ENCODE measurements around the gene PAPSS2. TPM values are rescaled to one million over a fixed set of nuclear protein-coding genes. Genes with fewer than 3 reads are reported as not detected.

Gene PAPSS2
- total RNA-seq, 1 donor from 2014 or later = 61.5 TPM

DNA sequence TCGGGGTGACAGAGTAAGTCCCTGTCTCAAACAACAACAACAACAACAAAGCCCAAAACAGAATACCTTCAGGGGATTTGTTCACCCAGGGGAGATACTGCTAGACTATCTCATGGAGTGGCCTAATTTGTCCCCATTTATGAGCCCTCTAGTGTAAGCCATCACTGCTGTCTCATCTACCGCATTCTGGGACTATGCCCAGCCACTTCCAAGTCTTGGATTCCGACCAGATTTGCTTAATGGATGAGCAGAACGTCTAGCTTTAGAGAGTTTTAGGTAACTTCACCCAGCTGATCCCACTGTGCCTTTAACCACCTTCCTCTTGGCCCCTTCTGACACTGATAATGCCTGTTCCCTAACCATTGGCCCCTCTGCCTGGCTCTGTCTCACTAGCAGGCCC, 47.1 kb downstream of the PAPSS2 start:
- Mint-ChIP-seq H3K9me3 (ENCODE audit: low read depth) (no peaks in the 10 kb centered on the region), H3K4me3 (ENCODE audit: unreplicated experiment) (no peak overlapping the region), H3K27ac (ENCODE audit: unreplicated experiment) (no peak overlapping the region), H3K36me3 (ENCODE audit: low read depth) (peaks cover 5% of the 10 kb centered on the region), H3K4me1 (ENCODE audit: low read depth) (no peaks in the 10 kb centered on the region), H3K27me3 (ENCODE audit: low read depth) (no peaks in the 10 kb centered on the region)
- DNase-seq (ENCODE audit: low spot score) = no peak
- TF ChIP-seq, protein P1, sequence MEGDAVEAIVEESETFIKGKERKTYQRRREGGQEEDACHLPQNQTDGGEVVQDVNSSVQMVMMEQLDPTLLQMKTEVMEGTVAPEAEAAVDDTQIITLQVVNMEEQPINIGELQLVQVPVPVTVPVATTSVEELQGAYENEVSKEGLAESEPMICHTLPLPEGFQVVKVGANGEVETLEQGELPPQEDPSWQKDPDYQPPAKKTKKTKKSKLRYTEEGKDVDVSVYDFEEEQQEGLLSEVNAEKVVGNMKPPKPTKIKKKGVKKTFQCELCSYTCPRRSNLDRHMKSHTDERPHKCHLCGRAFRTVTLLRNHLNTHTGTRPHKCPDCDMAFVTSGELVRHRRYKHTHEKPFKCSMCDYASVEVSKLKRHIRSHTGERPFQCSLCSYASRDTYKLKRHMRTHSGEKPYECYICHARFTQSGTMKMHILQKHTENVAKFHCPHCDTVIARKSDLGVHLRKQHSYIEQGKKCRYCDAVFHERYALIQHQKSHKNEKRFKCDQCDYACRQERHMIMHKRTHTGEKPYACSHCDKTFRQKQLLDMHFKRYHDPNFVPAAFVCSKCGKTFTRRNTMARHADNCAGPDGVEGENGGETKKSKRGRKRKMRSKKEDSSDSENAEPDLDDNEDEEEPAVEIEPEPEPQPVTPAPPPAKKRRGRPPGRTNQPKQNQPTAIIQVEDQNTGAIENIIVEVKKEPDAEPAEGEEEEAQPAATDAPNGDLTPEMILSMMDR (IDR thresholded peaks at IDR 0.05) = no peak

DNA sequence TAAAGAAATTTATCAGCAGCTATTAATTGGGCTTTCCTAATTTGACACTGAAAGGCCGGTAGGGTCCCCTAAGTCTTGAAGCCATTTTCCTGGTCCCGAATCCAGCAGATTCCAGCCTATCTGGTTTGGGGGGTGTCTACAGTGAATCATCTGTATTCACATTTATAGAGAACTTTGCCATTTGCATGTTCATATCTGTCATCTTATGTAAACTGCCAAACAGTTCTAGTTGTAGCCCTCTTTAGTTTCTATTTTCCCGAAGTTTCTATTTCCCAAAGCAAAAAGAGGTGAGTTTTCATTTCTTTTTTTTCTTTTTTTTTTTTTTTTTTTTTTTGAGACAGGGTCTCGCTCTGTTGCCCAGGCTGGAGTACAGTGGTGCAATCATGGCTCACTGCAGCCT, 47.6 kb downstream of the PAPSS2 start:
- no peaks in the 10 kb centered on the region for H3K4me1 Mint-ChIP-seq (ENCODE audit: low read depth)
- DNase-seq (ENCODE audit: low spot score) = no peak
- no peaks in the 10 kb centered on the region for H3K27me3 Mint-ChIP-seq (ENCODE audit: low read depth)
- H3K4me3 Mint-ChIP-seq (ENCODE audit: unreplicated experiment) = no peak overlapping the region
- TF ChIP-seq, protein P1 (IDR thresholded peaks at IDR 0.05) = no peak
- no peaks in the 10 kb centered on the region for H3K9me3 Mint-ChIP-seq (ENCODE audit: low read depth)
- H3K27ac Mint-ChIP-seq (ENCODE audit: unreplicated experiment) = no peak overlapping the region
- H3K36me3 Mint-ChIP-seq (ENCODE audit: low read depth) = peaks cover 5% of the 10 kb centered on the region

DNA sequence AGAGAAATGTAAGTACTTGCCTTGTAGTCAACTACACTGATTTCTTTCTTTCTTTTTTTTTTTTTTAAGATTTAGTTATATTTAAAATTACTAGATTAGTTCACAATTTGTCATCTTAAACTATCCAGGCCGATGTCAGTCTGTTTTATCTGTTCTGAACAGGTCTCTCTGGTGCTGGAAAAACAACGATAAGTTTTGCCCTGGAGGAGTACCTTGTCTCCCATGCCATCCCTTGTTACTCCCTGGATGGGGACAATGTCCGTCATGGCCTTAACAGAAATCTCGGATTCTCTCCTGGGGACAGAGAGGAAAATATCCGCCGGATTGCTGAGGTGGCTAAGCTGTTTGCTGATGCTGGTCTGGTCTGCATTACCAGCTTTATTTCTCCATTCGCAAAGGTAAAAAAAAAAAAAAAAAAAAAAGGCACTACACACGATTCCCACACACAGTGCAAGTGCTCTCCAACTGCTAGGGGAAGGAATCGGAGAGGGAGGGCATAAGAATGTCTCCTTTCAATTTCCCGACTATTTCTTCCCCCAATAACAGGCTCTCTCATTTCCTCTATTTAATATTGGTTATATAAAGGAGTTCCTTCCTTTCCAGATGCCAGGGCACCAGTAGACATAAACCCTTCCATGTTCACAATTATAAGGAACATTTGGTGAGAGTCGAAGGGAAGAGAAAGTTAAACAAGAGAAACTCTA, 53.4 kb downstream of the PAPSS2 start:
- no peak for DNase-seq (ENCODE audit: low spot score)
- Mint-ChIP-seq H3K4me1 (ENCODE audit: low read depth) (no peaks in the 10 kb centered on the region), H3K9me3 (ENCODE audit: low read depth) (no peaks in the 10 kb centered on the region), H3K27ac (ENCODE audit: unreplicated experiment) (no peak overlapping the region), H3K36me3 (ENCODE audit: low read depth) (peaks cover 28% of the 10 kb centered on the region), H3K27me3 (ENCODE audit: low read depth) (no peaks in the 10 kb centered on the region), H3K4me3 (ENCODE audit: unreplicated experiment) (no peak overlapping the region)
- TF ChIP-seq, protein P1 (IDR thresholded peaks at IDR 0.05) = no peak

DNA sequence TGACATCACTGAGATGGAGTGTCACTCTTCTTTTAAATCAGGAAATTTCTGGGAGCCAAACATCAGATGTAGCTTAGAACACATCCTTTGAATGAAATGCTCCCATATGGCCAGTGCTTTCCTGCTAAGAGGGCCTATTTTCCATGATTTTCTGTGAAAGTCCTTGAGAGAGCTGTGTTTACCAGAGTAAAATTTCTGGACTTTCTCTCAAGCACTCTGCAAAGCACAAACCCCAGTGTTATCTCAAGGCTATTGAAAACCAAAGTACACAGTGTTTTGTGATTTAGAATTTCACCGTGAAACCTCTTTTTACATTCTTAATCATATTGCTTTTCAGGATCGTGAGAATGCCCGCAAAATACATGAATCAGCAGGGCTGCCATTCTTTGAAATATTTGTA, 54.0 kb downstream of the PAPSS2 start:
- peaks cover 30% of the 10 kb centered on the region for H3K36me3 Mint-ChIP-seq (ENCODE audit: low read depth)
- TF ChIP-seq, protein P1 (IDR thresholded peaks at IDR 0.05) = no peak
- H3K4me1 Mint-ChIP-seq (ENCODE audit: low read depth) = no peaks in the 10 kb centered on the region
- no peak overlapping the region for H3K27ac Mint-ChIP-seq (ENCODE audit: unreplicated experiment)
- no peak for DNase-seq (ENCODE audit: low spot score)
- H3K4me3 Mint-ChIP-seq (ENCODE audit: unreplicated experiment) = no peak overlapping the region
- no peaks in the 10 kb centered on the region for H3K9me3 Mint-ChIP-seq (ENCODE audit: low read depth)
- no peaks in the 10 kb centered on the region for H3K27me3 Mint-ChIP-seq (ENCODE audit: low read depth)

DNA sequence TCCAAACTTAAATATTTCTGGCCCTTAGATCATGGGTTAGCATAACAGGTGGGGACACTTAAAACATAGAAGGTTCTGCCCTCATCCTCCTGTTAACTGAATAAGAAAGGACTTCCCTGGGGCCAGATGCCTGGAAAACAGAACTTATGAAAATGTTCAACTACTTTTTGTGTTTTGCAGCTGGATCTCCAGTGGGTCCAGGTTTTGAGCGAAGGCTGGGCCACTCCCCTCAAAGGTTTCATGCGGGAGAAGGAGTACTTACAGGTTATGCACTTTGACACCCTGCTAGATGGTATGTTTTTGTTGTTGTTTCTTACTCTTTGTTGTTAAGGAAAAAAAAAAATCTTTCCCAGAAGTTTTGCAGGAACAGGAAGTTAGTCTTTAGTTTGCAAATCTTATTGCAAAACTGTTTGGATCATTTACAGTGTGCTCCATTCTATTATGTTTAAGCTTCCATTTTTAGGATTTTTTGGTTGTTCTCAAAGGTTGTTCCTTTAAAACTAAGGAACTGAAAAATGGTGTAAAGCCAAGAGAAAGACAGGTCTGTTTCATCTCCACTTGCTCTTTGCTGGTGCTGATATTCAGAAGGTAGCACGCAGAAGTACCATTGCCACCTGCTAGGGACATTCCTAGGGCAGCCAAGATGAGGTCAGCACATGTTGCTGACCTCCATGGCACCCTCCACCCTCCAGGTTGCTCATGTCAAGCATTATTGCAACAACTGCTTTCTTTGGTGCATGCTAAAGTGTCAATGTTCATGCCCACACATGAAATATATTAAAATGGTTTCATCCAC, 56.1 kb downstream of the PAPSS2 start:
- Mint-ChIP-seq H3K36me3 (ENCODE audit: low read depth) (peaks cover 27% of the 10 kb centered on the region), H3K4me1 (ENCODE audit: low read depth) (no peaks in the 10 kb centered on the region), H3K4me3 (ENCODE audit: unreplicated experiment) (no peak overlapping the region), H3K27me3 (ENCODE audit: low read depth) (no peaks in the 10 kb centered on the region), H3K27ac (ENCODE audit: unreplicated experiment) (no peak overlapping the region), H3K9me3 (ENCODE audit: low read depth) (no peaks in the 10 kb centered on the region)
- TF ChIP-seq, protein P1 (IDR thresholded peaks at IDR 0.05) = no peak
- no peak for DNase-seq (ENCODE audit: low spot score)

All from chondrocyte (in vitro differentiated cells).